Measurements from ENCODE around the gene ANKRD13A. TPM values are rescaled to one million over a fixed set of nuclear protein-coding genes. Genes with fewer than 3 reads are reported as not detected.

The ANKRD13A gene
- total RNA-seq, 1 donor from 2014 or later: 35.4 TPM

DNA sequence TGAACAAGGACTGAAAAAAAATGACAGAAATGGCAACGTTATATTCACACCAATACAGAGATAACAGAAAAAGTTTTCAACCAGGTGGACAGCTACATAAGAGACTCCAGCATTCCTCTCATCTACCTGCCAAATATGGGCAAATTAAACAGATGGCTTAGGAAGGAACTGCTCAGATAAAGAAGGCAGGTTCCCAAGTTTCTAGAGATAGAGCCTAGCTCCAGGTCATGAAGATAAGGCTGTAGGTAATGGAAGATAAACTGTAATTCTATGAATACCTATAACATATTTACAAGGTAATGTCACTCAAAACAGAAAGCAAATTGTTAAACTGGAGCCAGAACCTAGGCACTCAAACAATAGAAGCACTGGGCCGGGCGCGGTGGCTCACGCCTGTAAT lies 45.6 kb upstream of the ANKRD13A start:
- H3K36me3 ChIP-seq: no peaks in the 10 kb centered on the region
- no peak overlapping the region for H2AFZ ChIP-seq (replicated peaks)
- Mint-ChIP-seq H3K4me3 (no peak overlapping the region), H3K27me3 (ENCODE audit: insufficient read depth, low read depth) (no peaks in the 10 kb centered on the region), H3K9me3 (no peaks in the 10 kb centered on the region), H3K36me3 (peaks cover 24% of the 10 kb centered on the region), H3K27ac (no peak overlapping the region), H3K4me1 (peaks cover 22% of the 10 kb centered on the region)
- H3K4me3 ChIP-seq: no peak overlapping the region
- no peaks in the 10 kb centered on the region for H3K27me3 ChIP-seq
- peaks cover 2% of the 10 kb centered on the region for H3K4me1 ChIP-seq
- H3K27ac ChIP-seq: no peak overlapping the region
- TF ChIP-seq EZH2phosphoT487 (IDR thresholded peaks at IDR 0.05): no peak
- no peak for TF ChIP-seq EZH2 (IDR thresholded peaks at IDR 0.05)
- TF ChIP-seq, protein P1, sequence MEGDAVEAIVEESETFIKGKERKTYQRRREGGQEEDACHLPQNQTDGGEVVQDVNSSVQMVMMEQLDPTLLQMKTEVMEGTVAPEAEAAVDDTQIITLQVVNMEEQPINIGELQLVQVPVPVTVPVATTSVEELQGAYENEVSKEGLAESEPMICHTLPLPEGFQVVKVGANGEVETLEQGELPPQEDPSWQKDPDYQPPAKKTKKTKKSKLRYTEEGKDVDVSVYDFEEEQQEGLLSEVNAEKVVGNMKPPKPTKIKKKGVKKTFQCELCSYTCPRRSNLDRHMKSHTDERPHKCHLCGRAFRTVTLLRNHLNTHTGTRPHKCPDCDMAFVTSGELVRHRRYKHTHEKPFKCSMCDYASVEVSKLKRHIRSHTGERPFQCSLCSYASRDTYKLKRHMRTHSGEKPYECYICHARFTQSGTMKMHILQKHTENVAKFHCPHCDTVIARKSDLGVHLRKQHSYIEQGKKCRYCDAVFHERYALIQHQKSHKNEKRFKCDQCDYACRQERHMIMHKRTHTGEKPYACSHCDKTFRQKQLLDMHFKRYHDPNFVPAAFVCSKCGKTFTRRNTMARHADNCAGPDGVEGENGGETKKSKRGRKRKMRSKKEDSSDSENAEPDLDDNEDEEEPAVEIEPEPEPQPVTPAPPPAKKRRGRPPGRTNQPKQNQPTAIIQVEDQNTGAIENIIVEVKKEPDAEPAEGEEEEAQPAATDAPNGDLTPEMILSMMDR (IDR thresholded peaks at IDR 0.05): no peak
- no peaks in the 10 kb centered on the region for H4K20me1 ChIP-seq (ENCODE audit: low read depth)
- H3K9me3 ChIP-seq (ENCODE audit: low read depth): no peaks in the 10 kb centered on the region
- H3K4me2 ChIP-seq: no peak overlapping the region
- no peak for DNase-seq (ENCODE audit: low spot score)
- H3K9ac ChIP-seq: no peak overlapping the region
- H3F3A ChIP-seq (ENCODE audit: low read depth): no peaks in the 10 kb centered on the region
- H3K79me2 ChIP-seq (ENCODE audit: low read depth): no peaks in the 10 kb centered on the region

DNA sequence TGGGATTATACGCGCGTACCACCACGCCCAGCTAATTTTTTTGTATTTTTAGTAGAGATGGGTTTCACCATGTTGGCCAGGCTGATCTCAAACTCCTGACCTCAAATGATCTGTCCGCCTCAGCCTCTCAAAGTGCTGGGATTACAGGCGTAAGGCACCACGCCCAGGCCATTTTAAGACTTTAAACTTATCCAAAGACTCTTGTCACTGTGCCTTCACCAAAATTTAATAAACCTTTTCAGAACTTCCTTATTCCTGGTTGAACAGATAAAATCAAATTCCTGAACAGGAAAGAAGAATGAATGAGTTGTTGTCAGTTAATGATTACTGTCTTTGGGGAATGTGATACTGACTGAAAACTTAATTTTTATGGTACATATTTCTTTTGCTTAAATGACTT lies 40.9 kb upstream of the ANKRD13A start:
- Histone ChIP-seq H3K36me3 (no peaks in the 10 kb centered on the region), H3K4me3 (no peak overlapping the region), H3K4me2 (no peak overlapping the region), H3K9ac (no peak overlapping the region), H3K79me2 (ENCODE audit: low read depth) (no peaks in the 10 kb centered on the region), H3F3A (ENCODE audit: low read depth) (no peaks in the 10 kb centered on the region), H3K27ac (no peak overlapping the region), H3K4me1 (no peaks in the 10 kb centered on the region), H3K9me3 (ENCODE audit: low read depth) (no peaks in the 10 kb centered on the region), H4K20me1 (ENCODE audit: low read depth) (no peaks in the 10 kb centered on the region), H3K27me3 (no peaks in the 10 kb centered on the region), H2AFZ (replicated peaks) (no peak overlapping the region)
- Mint-ChIP-seq H3K36me3 (peaks cover 25% of the 10 kb centered on the region), H3K27me3 (ENCODE audit: insufficient read depth, low read depth) (no peaks in the 10 kb centered on the region), H3K4me3 (no peak overlapping the region), H3K27ac (no peak overlapping the region), H3K9me3 (no peaks in the 10 kb centered on the region), H3K4me1 (no peaks in the 10 kb centered on the region)
- no peak for DNase-seq (ENCODE audit: low spot score)
- TF ChIP-seq, protein P1 (IDR thresholded peaks at IDR 0.05): no peak
- TF ChIP-seq EZH2 (IDR thresholded peaks at IDR 0.05): no peak
- TF ChIP-seq EZH2phosphoT487 (IDR thresholded peaks at IDR 0.05): no peak

DNA sequence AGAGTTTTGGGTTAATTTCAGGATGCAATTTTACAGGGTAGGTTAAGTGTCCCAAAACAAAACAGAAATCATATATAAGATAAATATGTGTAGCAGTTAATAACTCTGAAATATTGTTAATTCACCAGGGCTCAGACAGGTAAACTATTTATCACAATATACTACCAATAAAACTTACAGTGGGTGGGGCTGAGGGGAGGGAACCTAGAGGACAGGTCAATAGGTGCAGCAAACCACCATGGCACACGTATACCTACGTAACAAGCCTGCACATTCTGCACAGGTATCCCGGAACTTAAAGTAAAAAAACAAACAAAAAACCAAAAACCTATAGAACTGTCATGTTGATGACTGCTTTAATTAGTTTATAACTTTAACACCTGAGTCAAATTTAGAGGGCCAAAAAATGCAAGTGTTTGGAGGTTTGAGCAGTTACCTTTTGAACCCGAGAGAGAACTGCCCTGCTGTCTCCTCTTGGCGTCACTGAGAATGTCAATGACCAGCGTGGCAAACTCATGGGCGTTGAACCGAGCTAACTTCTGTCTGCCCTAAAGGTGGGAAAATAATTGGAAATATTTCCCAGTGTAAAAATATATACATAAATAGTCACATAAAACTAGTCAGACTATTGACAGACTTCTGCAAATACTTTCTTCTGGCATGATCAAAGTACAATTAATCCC lies 39.7 kb upstream of the ANKRD13A start:
- TF ChIP-seq, protein P1 (IDR thresholded peaks at IDR 0.05): no peak
- TF ChIP-seq EZH2phosphoT487 (IDR thresholded peaks at IDR 0.05): no peak
- TF ChIP-seq EZH2 (IDR thresholded peaks at IDR 0.05): no peak
- Mint-ChIP-seq H3K9me3 (no peaks in the 10 kb centered on the region), H3K36me3 (peaks cover 25% of the 10 kb centered on the region), H3K4me3 (no peak overlapping the region), H3K27me3 (ENCODE audit: insufficient read depth, low read depth) (no peaks in the 10 kb centered on the region), H3K27ac (no peak overlapping the region), H3K4me1 (no peaks in the 10 kb centered on the region)
- Histone ChIP-seq H3K9ac (no peak overlapping the region), H3K27me3 (no peaks in the 10 kb centered on the region), H3K36me3 (no peaks in the 10 kb centered on the region), H3K4me3 (no peak overlapping the region), H3K4me1 (no peaks in the 10 kb centered on the region), H3K9me3 (ENCODE audit: low read depth) (no peaks in the 10 kb centered on the region), H3F3A (ENCODE audit: low read depth) (no peaks in the 10 kb centered on the region), H2AFZ (replicated peaks) (no peak overlapping the region), H3K79me2 (ENCODE audit: low read depth) (no peaks in the 10 kb centered on the region), H4K20me1 (ENCODE audit: low read depth) (no peaks in the 10 kb centered on the region), H3K4me2 (no peak overlapping the region), H3K27ac (no peak overlapping the region)
- no peak for DNase-seq (ENCODE audit: low spot score)
